BLaER1 treated with 17β-estradiol and CSF1 and Interleukin-3, amounts not matched to agents 10 nM and 100 nM (cell line): ENCODE results near the gene RCBTB1.

Experiments
- H3K27ac ChIP-seq, 11 experiments: shearing (Covaris generic); formaldehyde crosslinking; 2 replicates each; pipeline ENCODE4 v1.8.1; 2022
- H3K27me3 ChIP-seq, 11 experiments: shearing (Covaris generic); formaldehyde crosslinking; 2 replicates each; pipeline ENCODE4 v1.8.1; 2022
- H3K36me3 ChIP-seq, 11 experiments: shearing (Covaris generic); formaldehyde crosslinking; 2 replicates each; pipeline ENCODE4 v1.8.1; 2022
- H3K4me1 ChIP-seq, 10 experiments: shearing (Covaris generic); formaldehyde crosslinking; 2 replicates each; pipeline ENCODE4 v1.8.1; 2022
- H3K4me2 ChIP-seq, 11 experiments: shearing (Covaris generic); formaldehyde crosslinking; 2 replicates each; pipeline ENCODE4 v1.8.1; 2022
- H3K4me3 ChIP-seq, 10 experiments: shearing (Covaris generic); formaldehyde crosslinking; 2 replicates each; pipeline ENCODE4 v1.8.1; 2022
- H3K9ac ChIP-seq, 11 experiments: shearing (Covaris generic); formaldehyde crosslinking; 2 replicates each; pipeline ENCODE4 v1.8.1; 2022
- H3K9me3 ChIP-seq, 11 experiments: shearing (Covaris generic); formaldehyde crosslinking; replicated peaks in 1 of 11; 2 replicates each; pipeline ENCODE4 v1.8.1; 2022
- H4K20me1 ChIP-seq, 11 experiments: shearing (Covaris generic); formaldehyde crosslinking; 2 replicates each; pipeline ENCODE4 v1.8.1; 2022
- Cebpa-rat ChIP-seq, 11 experiments: shearing (Covaris generic); IDR thresholded peaks; 2 replicates each; pipeline ENCODE4 v1.8.1; 2022

Gene RCBTB1

DNA sequence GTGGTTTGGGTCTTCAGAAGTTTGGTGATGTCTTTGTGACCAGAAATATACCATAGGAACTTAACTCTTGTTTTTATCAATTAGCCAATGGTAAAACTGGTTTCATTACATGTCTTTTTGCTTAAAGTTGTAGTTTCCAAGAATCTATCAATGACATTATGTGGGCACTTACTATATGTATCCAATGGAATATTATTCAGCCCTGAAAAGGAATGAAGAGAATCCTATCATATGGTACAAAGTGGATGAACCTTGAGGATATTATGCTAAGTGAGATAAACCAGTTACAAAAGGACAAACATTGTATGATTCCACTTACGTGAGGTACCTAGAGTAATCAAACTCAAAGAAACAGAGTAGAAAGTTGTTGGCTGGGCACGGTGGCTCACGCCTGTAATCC, 26.4 kb downstream of the RCBTB1 start:
- H3K4me1 ChIP-seq = peaks cover 0 to 7% (median 2%) of the 10 kb centered on the region in 10 experiments; a peak in 4 of 20 replicates
- H4K20me1 ChIP-seq = no peaks in the 10 kb centered on the region
- no peaks in the 10 kb centered on the region for H3K27me3 ChIP-seq
- no peak overlapping the region for H3K4me2 ChIP-seq
- no peak for TF ChIP-seq Cebpa-rat (IDR thresholded peaks at IDR 0.05)
- H3K27ac ChIP-seq = no peak overlapping the region
- peaks cover 85 to 100% (median 98%) of the 10 kb centered on the region in 11 experiments for H3K36me3 ChIP-seq
- H3K4me3 ChIP-seq = no peak overlapping the region
- H3K9ac ChIP-seq = no peak overlapping the region
- H3K9me3 ChIP-seq = peaks cover 0 to 10% (median 4%) of the 10 kb centered on the region in 11 experiments; a peak in 12 of 22 replicates

DNA sequence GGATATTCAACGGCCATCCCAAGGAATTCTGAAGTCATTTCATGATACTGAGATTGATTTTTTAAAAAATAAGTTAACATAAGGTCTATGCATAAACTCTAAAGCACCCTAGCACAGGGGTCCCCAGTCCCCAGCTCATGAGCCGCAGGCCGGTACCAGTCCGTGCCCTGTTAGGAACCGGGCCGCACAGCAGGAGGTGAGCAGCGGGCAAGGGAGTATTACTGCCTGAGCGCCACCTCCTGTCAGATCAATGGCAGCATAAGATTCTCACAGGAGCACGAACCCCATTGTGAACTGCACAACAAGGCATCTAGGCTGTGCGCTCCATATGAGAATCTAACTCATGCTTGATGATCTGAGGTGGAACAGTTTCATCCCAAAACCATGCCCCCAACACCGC, 31.0 kb downstream of the RCBTB1 start:
- Histone ChIP-seq H3K4me1 (peaks cover 0 to 7% (median 2%) of the 10 kb centered on the region in 10 experiments; a peak in 6 of 20 replicates), H3K4me3 (no peak overlapping the region), H3K27me3 (no peaks in the 10 kb centered on the region), H3K9me3 (peaks cover 0 to 5% (median 4%) of the 10 kb centered on the region in 11 experiments; a peak in 12 of 22 replicates), H3K4me2 (no peak overlapping the region), H3K9ac (no peak overlapping the region), H3K36me3 (peaks cover 91 to 100% (median 97%) of the 10 kb centered on the region in 11 experiments), H4K20me1 (no peaks in the 10 kb centered on the region), H3K27ac (no peak overlapping the region)
- TF ChIP-seq Cebpa-rat (IDR thresholded peaks at IDR 0.05) = no peak

DNA sequence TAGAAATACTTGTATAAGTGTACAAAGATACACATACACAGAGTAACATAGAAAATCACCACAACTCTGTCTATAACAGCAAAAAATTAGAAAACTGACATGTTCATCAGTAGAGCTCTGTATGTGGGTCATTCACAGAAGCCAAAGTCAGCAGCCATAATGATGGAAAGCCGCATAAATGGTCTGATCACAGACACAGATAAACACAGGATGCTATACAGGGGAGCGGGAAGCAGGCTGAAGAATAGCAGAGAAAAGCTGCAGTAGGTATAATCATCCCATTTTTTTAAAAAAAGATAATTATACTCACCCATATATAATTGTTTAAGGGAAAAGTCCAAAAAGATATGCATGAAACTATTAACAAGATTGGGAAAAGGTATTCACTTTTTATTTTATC, 31.5 kb downstream of the RCBTB1 start:
- no peak overlapping the region for H3K27ac ChIP-seq
- no peak overlapping the region for H3K4me2 ChIP-seq
- H3K36me3 ChIP-seq = peaks cover 91 to 100% (median 97%) of the 10 kb centered on the region in 11 experiments
- peaks cover 0 to 7% (median 2%) of the 10 kb centered on the region in 10 experiments; a peak in 6 of 20 replicates for H3K4me1 ChIP-seq
- peaks cover 0 to under 1% (median 0%) of the 10 kb centered on the region in 11 experiments; a peak in 4 of 22 replicates for H3K9me3 ChIP-seq
- H3K9ac ChIP-seq = no peak overlapping the region
- TF ChIP-seq Cebpa-rat (IDR thresholded peaks at IDR 0.05) = no peak
- no peak overlapping the region for H3K4me3 ChIP-seq
- no peaks in the 10 kb centered on the region for H3K27me3 ChIP-seq
- H4K20me1 ChIP-seq = no peaks in the 10 kb centered on the region

DNA sequence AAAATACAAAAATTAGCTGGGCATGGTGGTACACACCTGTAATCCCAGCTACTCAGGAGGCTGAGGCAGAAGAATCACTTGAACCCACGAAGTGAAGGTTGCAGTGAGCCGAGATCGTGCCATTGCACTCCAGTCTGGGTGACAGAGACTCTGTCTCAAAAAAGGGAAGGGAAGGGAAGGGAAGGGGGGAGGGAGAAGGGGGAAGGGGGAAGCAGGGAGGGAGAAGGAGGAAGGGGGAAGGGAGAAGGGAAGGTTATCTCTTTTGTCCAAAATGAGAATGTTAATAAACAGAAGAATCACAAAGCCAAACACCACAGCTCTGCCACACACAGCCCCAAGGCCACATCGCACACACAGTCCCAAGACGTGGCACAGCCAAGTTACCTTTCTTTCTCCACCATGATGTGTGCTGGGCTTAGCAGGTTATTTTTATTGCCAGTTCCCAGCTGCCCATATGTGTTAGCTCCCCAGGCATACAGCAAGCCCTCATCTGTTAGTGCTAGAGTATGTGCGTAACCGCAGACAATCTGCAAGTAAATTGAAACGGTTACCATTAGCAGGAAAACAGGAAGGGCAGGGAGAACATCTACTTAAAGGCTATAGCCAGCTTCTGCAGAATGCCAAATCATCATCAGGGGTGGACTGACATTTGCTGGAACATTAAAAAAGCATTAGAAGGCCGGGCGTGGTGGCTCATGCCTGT, 34.3 kb downstream of the RCBTB1 start:
- no peak overlapping the region for H3K4me3 ChIP-seq
- H4K20me1 ChIP-seq = no peaks in the 10 kb centered on the region
- no peak for TF ChIP-seq Cebpa-rat (IDR thresholded peaks at IDR 0.05)
- H3K4me1 ChIP-seq = peaks cover 0 to 7% (median 2%) of the 10 kb centered on the region in 10 experiments; a peak in 6 of 20 replicates
- H3K9ac ChIP-seq = no peak overlapping the region
- H3K9me3 ChIP-seq = no peaks in the 10 kb centered on the region
- H3K4me2 ChIP-seq = peak overlapping the region in 3 of 11 experiments; percentile 3 to 55 (median 29); a peak in 3 of 22 replicates
- H3K27ac ChIP-seq = no peak overlapping the region; a peak in 1 of 22 replicates
- H3K27me3 ChIP-seq = no peaks in the 10 kb centered on the region
- H3K36me3 ChIP-seq = peaks cover 91 to 100% (median 97%) of the 10 kb centered on the region in 11 experiments

DNA sequence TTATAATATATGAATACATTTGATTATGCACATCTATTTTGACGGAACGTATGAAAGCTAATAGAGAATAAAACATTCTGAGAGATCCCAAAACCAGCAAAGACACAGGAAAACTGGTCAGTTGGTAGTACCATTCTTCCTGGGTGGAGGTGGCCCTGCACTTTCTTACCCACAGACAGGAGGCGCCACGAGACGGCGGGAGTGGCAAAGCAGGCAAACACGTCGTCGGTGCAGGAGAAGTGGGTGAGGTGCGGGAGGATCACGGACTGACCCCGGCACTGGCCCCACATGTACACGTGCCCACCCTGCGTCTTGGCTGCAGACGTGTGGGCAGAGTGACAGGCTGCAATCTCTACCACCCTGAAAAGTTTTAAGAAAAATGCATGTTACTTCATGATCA, 36.1 kb downstream of the RCBTB1 start:
- H3K4me2 ChIP-seq = no peak overlapping the region
- peaks cover 91 to 100% (median 98%) of the 10 kb centered on the region in 11 experiments for H3K36me3 ChIP-seq
- H4K20me1 ChIP-seq = no peaks in the 10 kb centered on the region
- peaks cover 0 to 7% (median 2%) of the 10 kb centered on the region in 10 experiments; a peak in 6 of 20 replicates for H3K4me1 ChIP-seq
- no peak for TF ChIP-seq Cebpa-rat (IDR thresholded peaks at IDR 0.05)
- H3K27me3 ChIP-seq = no peaks in the 10 kb centered on the region
- no peak overlapping the region for H3K4me3 ChIP-seq
- no peak overlapping the region for H3K9ac ChIP-seq
- no peak overlapping the region for H3K27ac ChIP-seq
- no peaks in the 10 kb centered on the region for H3K9me3 ChIP-seq

DNA sequence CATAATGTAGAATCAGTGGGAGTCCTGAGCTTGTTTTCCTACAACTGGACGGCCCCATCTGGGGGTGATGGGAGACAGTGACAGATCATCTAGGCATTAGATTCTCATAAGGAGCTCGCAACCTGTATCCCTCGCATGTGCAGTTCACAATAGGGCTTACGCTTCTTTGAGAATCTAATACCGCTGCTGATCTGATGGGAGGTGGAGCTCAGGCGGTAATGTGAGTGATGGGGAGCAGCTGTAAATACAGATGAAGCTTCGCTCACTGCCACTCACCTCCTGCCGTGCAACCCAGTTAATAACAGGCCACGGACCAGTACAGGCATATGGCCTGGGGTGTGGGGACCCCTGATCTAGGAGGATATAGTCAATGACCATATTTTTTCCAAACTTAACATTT, 38.8 kb downstream of the RCBTB1 start:
- no peak overlapping the region for H3K27ac ChIP-seq
- no peak overlapping the region for H3K4me2 ChIP-seq
- H3K4me1 ChIP-seq = peaks cover 0 to 11% (median 6%) of the 10 kb centered on the region in 10 experiments; a peak in 12 of 20 replicates
- no peak overlapping the region for H3K9ac ChIP-seq
- no peaks in the 10 kb centered on the region for H4K20me1 ChIP-seq
- H3K36me3 ChIP-seq = peaks cover 87 to 100% (median 97%) of the 10 kb centered on the region in 11 experiments
- H3K27me3 ChIP-seq = no peaks in the 10 kb centered on the region
- TF ChIP-seq Cebpa-rat (IDR thresholded peaks at IDR 0.05) = no peak
- H3K4me3 ChIP-seq = no peak overlapping the region
- no peaks in the 10 kb centered on the region for H3K9me3 ChIP-seq

DNA sequence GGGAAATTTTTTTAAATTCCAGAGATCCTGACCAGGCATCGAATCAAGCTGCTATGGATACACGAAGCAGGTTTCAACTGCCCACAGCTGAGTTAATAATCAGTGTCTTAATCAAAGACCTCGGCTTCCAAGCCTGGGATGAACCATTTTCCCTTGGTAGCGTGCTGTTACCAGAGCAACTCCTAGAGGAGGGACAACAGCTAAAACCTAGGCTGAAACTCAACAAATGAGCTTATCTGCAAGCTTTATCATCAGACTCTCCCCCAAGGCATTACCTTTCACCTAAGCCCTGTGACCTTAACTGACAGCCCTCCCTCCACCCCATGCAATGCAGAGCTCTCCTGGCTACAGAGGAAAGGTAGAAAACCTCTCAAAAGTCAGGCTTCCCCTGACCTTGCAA, 39.7 kb downstream of the RCBTB1 start:
- no peak overlapping the region for H3K4me3 ChIP-seq
- no peaks in the 10 kb centered on the region for H4K20me1 ChIP-seq
- peaks cover 87 to 99% (median 95%) of the 10 kb centered on the region in 11 experiments for H3K36me3 ChIP-seq
- no peak overlapping the region for H3K4me2 ChIP-seq
- 0 out of 22 replicates have a peak overlapping the region, but pooled peaks of 1 of the 11 experiments have one; percentile 1 for H3K27ac ChIP-seq
- TF ChIP-seq Cebpa-rat (IDR thresholded peaks at IDR 0.05) = no peak
- H3K9me3 ChIP-seq = no peaks in the 10 kb centered on the region
- no peak overlapping the region for H3K9ac ChIP-seq
- H3K4me1 ChIP-seq = peaks cover 5 to 20% (median 7%) of the 10 kb centered on the region in 10 experiments
- no peaks in the 10 kb centered on the region for H3K27me3 ChIP-seq

DNA sequence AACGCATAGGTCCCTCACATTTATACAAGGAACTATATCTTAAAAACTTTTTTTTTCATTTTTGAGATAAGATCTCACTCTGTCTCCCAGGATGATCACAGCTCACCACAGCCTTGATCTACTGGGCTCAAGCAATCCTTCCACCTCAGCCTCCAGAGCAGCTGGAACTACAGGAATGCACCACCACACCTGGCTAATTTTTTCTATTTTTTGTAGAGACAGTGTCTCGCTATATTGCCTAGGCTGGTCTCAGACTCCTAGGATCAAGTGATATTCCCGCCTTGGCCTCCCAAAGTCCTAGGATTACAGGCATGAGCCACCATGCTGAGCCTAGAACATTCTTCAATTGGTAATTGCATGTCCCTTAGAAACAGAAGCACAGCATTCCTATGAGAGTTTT, 41.7 kb downstream of the RCBTB1 start:
- no peak for TF ChIP-seq Cebpa-rat (IDR thresholded peaks at IDR 0.05)
- Histone ChIP-seq H3K4me2 (no peak overlapping the region), H3K9ac (no peak overlapping the region), H3K36me3 (peaks cover 68 to 94% (median 82%) of the 10 kb centered on the region in 11 experiments), H3K9me3 (no peaks in the 10 kb centered on the region), H3K4me1 (peaks cover 24 to 40% (median 27%) of the 10 kb centered on the region in 10 experiments), H3K27me3 (no peaks in the 10 kb centered on the region), H3K27ac (no peak overlapping the region), H4K20me1 (no peaks in the 10 kb centered on the region), H3K4me3 (no peak overlapping the region)

DNA sequence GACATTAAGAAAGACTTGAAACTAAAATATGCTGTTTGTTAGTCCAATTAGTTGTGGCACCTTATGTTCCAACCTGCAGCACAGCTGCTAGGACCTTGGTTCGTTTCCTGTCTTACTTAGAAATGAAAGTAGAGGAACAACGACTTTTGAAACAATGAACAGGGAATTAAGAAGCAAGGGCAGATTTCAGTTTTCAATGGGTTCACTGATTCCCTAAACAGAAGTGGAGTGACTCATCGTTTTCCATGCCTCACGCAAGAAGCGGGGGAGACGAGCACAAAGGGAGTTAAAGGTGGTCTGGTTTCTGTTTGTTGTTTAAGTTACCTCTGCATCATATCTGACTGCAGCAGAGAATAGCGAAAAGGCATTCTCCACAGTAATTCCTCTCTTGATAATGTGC, 44.8 kb downstream of the RCBTB1 start:
- H3K9ac ChIP-seq = peak overlapping the region; percentile 2 to 74 (median 54); a peak in 17 of 22 replicates
- H3K4me1 ChIP-seq = peaks cover 41 to 72% (median 55%) of the 10 kb centered on the region in 10 experiments
- H3K4me2 ChIP-seq = peak overlapping the region; percentile 64 to 87 (median 76)
- peaks cover 40 to 78% (median 62%) of the 10 kb centered on the region in 11 experiments for H3K36me3 ChIP-seq
- TF ChIP-seq Cebpa-rat (IDR thresholded peaks at IDR 0.05) = no peak
- H3K27me3 ChIP-seq = no peaks in the 10 kb centered on the region
- H3K27ac ChIP-seq = peak overlapping the region; percentile 12 to 96 (median 70); a peak in 20 of 22 replicates
- peak overlapping the region in 8 of 10 experiments; percentile 2 to 26 (median 12); a peak in 7 of 20 replicates for H3K4me3 ChIP-seq
- H4K20me1 ChIP-seq = no peaks in the 10 kb centered on the region
- no peaks in the 10 kb centered on the region for H3K9me3 ChIP-seq
